Stimulated activated CD4-positive, alpha-beta T cell treated with anti-CD3 and anti-CD28 coated beads, Interleukin-4, amount 100 ng/mL, for 48 hours (primary cell): ENCODE measurements around the gene NUDT11.
"Not testable (repeated sequence)": the region's sequence is repeated elsewhere in the genome, so short reads cannot be mapped to it uniquely, and the experiment has no call there.

ENCODE experiments used
- DNase-seq, 2 donors: peaks; one replicate each; pipeline ENCODE4 v3.0.0-alpha.2; 2020; ENCODE audit warnings: low read depth in 2 of 2

The NUDT11 gene

DNA sequence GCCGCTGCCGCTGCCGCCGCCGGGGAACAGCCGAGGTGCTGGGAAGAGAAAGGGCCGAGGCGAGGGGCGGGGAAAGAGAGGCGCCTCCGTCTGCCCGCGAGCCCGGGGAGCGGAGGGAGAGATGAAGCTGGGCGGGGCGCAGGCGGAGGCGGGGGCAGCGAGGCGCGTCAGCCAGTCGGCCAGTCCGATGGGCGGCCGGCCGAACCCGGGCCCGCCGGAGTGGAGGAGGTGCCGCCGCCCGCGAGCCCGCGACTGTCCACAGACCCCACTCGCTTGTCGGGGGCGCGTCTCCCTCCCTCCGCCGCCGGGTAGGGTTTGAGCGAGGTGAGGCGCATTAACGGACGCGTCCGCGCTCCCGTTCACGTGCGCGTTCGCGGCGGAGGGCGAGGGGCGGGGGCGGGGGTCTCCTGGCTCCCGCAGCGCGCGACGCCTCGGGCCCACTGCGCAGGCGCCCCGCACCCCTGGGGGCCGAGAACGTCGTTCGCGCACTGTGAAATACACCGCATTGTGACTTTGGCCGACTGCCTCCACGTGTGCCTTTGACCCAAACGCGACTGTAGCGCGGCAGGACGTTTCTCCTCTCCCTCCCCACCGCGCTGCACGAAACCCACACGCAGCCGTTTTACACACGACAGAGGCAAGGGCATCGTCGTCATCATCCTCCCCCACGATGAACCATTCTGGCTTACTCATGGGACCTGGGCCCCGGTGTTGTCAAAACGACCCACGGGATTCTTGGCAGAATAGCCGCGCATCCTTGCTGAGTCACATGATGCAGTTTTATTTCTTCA is at the start of gene NUDT11:
Gene NUDT11 (minus strand): TSS at position 92 of the 791 bp plus-strand sequence. CDS start 148 bp downstream, outside the sequence.
- DNase-seq, result peak; percentile 26 to 43

DNA sequence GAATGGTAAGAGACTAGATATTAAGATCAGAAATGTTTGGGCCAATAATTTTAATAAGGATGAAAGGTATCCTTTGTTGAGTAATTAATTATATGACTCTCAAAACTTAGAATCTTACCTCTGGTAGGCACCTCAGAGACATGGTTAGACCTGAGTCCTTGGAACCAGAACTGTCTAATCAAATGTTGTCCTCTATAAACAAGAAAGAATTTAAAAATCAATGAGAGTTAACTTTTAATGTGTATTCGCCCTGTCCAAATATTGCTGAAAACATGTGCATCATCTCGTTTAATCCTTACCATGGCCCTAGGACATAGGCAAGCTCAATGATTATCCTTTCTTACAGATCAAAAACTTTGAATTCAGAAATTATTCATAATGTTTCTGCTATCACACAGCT is 24.0 kb upstream of the NUDT11 start:
- no peak for DNase-seq

DNA sequence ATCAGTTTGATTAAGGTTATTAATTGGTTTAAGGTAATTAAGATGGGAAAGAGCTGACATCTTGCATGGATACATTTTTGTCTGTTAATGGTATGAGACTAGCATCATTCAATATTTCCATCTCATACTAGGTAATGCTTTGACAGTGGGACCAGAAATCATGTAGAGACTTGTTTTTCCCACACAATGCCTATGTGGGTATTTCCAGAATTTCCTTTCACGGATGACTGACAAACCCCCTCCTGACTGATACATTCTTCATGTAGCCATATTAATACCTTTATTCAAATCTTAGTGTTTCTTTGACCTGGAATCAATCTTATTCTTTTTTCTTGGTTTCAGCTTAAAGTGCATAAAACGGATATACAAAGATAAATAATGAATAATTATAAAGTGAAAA is 22.7 kb upstream of the NUDT11 start:
- DNase-seq, result not testable (repeated sequence)

DNA sequence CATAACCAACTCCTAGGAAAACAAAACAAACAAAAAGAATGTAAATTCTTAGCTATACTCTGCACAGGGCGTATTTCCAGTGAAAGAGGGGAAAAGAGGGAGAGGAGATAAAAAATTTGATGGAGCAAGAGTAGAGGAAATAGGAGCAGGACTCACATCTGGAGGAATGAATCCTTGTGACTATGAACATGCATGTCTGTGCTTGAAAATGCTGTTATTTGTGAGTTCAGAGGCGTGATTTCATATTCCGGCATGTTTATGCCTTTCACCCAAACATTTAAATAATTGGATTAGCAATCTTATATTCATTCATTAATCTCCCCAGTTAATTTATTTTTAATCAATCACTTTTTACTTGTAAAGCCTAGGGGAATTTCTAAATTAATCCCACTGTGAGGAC is 11.2 kb upstream of the NUDT11 start:
- DNase-seq, result no peak

DNA sequence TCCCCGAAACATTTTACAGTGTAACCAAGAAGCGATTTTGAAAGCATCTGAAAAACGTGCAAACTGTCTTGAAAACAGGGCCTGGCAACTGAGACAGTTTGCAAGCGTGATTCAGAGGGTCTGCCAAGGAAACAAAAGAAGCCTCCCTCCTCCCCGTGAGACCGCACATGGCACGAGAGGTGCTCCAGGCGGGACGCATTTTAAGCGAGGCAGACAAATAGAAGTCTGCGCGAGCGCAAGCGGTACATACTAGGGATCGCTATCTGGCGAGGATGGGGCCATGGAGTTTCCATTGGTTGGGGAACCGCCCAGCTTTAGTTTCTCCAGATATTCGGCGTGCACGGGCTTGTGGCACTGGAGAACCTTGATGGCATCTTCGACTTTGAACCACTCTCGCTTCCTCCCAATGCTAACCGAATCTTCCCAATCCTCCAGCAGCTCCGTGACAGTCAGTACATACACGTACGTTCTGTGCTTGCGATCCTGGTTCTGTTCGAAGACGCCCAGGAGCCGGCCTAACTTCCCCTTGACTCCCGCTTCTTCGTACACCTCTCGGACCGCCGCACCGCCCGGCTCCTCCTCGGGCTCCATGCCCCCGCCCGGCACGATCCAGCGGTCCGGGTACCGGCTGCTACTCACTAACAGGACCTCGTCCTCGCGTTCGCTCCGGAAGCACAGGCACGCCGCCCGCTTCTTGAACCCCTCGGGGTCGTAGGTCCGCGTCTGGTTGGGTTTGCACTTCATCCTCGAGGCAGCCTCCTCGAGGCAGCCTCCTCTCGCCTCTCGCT is 497 bp downstream of the NUDT11 start:
- not testable (repeated sequence) for DNase-seq

DNA sequence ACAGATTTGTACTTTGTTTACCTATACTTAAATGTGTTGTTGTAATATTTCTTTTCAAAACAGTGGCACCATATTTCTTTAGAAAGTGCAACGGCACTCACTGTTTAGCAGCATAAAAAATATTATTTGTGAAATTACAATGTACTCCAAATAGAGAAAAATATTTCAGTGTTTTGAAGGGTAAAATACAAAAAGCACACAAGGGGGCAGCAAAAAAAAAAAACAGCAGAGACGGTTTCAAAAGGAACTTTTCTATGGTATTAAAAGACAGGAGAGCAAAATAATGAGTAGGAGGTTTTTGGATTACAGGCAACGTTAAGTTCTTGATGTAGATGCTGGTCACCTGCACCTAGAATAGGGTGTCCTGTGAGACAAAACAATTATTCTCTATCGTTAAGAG is 2.0 kb downstream of the NUDT11 start:
- DNase-seq, result no peak

DNA sequence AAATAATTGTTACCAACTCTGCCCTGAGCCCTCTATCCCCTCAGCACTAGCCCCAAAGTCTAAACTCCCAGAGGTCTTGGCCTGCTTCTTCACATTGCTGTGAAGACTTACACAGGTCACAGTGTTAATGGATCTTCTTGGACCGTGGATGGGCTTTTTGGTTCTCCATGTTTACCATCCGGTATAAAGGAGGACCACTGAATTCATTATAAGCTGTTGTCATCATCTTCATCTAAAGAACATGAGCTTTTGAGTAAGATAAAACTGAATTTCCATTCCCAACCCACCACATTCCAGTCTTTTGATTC is 8.5 kb downstream of the NUDT11 start:
- no peak for DNase-seq

DNA sequence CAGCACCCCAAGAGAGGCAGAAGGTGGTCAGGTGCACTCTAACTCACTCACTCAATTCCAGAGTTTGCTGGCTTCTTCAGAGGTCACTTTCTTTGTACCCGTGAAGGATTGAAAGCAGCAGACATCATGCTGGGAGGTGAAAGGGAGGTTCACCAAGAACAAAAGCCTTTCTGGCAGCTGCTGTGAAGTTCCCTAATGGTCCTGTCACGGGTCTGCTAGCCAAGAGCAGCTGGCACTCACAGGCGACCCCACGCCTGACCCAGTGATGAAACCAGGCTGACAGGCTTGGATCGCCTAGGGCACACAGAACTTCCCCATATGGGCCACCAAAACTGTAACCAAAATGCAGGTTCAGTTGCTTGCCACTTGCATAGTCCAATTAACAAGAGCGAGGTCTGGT is 11.8 kb downstream of the NUDT11 start:
- no peak for DNase-seq

DNA sequence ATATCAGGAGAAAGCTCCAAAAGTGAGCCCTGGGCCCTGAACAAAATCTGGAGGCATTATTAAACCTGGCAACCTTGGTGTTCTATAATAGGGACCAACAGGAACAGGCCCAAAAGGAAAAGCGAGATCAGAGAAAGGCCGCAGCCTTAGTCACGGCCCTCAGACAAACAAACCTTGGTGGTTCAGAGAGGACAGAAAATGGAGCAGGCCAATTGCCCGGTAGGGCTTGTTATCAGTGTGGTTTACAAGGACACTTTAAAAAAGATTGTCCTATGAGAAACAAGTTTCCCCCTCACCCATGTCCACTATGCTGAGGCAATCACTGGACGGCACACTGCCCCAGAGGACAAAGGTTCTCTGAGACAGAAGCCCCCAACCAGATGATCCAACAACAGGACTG is 14.0 kb downstream of the NUDT11 start:
- DNase-seq, result not testable (repeated sequence)

DNA sequence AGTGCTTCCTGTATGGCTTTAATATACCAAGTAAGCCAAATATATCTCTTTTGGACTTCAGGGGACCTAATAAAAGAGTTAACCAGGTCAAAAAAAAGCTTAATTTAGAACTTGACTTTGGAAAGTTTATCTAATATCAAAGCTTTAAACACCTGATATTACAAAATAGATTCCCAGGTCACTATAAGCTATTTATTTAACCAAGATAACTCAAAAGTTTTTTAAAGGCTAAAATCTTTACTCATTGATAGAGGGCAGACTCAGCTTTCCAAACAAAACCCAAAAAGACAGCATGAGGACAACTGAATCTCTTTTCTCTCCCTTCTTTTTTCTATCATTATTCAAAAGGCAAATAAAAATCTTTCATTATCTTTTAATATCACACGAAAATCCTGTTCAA is 19.5 kb downstream of the NUDT11 start:
- DNase-seq, result no peak

DNA sequence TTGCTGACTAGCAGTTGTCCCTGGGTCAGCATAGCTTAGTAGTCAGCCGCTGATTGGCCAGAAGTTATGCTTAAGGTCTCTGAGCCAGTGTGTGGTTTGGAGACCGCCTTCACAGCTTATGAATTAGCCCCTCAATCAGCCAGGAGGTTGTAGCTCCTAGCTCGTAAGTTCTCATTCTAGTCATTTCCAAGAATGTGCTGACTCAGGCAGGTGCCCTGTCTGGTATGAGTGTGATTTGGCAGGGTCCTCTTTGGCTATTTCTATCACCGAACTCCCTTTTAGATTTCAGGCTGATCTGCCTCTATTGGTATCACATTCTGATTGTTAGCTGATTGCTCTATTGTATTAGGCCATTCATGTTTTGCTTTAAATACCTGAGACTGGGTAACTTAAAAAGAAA is 33.1 kb downstream of the NUDT11 start:
- no peak for DNase-seq

DNA sequence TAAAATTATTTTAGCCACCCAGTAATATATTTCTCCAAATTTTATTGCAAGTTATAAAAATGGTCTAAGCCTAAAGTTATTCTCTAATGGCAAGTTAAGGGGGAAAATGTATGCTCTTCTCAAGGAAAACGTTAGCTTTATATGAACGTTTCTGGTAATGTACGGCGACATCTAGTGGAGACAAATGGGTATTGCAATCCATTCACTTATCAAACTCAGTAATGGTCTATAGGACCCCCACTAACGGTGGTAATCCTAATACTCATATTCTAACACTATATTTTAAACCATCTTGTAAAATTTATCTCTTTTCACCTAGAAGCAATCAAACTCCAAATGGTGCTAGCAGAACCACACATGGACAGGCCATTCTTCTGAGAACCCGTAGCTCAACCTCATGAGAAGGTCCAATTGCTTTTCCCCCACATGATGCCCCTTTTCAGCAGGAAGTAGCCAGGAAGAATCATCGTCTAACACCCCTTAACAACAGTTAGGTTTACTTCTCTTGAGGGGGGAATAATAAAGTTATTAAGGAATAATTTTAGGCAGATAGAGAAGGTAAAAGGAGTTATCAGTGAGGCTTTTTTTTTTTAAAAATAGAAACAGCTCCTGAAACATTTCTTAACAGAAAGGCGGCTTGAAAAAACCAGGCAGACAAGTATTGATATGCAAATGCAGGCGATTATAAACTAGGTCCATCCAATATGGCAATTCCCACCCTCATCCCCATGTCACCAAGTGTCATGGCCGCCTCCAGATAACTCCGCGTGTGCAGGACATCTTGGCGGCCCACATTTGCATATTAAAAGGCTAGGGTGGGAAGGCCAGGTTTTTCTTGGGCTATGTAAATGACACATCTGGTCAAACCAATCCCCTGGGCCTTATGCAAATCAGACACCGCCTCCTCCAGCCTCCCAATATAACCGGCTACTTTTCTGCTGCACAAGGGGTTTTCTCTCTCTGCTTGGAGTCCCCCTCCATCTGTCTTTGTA is 35.0 kb downstream of the NUDT11 start:
- no peak for DNase-seq

DNA sequence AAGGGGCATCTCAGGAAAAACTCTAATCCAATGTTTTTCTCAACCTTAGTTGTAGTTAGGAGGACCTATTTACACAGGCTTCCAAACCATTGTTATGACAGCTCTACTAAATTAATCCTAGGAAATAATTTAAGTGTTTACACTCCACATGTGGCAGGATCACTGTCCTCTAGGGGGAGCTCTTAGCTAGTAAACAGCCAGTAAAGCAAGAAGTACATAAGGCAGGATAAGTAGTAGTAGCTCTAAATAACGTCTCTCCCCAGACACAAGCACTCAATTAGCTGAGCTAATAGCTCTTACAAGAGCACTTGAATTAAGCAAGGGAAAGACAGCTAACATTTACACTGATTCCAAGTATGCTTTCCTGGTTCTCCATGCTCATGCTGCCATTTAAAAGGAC is 37.3 kb downstream of the NUDT11 start:
- peak in 1 of 2 donors; percentile 8 for DNase-seq

DNA sequence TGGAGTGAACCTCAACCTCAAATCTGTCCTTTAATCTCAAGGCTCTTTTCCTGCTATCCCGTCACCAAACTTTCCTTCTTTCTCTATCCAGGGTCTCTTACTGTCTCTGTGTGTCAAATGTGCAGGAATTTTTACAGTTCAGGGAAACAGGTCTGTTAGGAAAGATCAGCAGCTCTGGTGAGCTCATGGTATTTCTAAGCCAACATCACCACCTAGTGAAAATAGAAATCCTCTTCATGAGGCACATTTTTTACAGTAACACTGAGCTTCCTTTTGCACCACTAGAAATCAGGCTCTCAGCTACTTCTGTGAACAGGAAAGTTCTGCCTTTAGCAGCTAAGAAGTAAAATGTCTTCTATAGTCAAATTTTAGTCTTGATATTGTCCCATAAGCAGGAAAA is 39.6 kb downstream of the NUDT11 start:
- no peak for DNase-seq

DNA sequence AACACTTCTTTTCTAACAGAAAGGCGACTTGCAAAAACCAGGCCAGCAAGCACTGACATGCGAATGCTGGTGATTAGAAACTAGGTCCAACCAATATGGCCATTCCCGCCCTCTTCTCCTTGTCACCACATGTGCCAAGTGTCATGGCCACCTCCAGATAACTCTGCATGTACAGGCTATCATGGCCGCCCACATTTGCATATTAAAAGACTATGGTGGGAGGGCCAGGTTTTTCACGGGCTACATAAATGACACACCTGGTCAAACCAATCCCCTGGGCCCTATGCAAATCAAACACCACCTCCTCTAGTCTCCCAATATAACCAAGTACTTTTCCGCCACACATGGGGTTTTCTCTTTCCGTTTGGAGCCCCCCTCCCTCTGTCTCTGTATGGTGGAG is 40.1 kb downstream of the NUDT11 start:
- no peak for DNase-seq

DNA sequence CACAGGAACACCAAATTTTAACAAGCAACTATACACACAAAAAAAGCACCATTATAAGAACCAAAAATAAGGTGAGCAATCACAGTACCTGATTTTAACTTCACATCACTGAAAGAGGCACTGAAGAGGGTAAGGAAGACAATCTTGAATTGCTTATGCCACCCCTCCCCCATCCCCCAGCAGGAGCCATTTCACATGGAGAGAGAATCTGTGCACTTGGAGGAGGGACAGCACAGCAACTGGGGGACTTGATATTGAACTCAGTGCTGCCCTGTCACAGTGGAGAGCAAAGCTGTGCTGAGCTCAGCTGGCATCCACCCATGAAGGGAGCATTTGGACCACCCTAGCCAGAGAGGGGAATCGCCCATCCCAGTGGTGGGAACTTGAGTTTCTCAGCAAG is 56.0 kb downstream of the NUDT11 start:
- no peak for DNase-seq
